Stimulated activated CD8-positive, alpha-beta memory T cell treated with anti-CD3 and anti-CD28 coated beads, Interleukin-2, amount 100 ng/mL, for 1 hour (primary cell): ENCODE measurements around the gene RNF217.
"Not testable (repeated sequence)": the region's sequence is repeated elsewhere in the genome, so short reads cannot be mapped to it uniquely, and the experiment has no call there.

ENCODE experiments used
- DNase-seq, 2 donors: peaks; one replicate each; pipeline ENCODE4 v3.0.0-alpha.2; 2020; ENCODE audit warnings: low read depth in 2 of 2

The RNF217 gene

DNA sequence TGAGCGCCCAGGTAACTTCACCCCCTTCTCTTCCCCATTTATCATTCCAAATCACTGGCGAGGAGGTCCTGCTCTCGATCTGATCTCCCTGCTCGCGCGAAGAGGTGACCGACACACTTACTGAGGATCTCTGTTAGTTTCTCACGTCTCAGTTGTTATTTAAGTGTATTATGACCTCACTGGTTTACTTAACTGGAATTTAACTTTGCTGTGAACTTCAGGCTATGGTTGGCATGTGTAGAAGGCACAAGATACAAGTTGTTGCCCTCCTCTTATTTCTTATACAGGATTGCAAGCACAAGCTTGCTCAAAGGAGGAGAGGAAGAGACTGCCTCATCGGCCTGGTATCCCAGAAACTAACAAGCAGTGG is 1.2 kb downstream of the RNF217 start:
- no peak for DNase-seq

DNA sequence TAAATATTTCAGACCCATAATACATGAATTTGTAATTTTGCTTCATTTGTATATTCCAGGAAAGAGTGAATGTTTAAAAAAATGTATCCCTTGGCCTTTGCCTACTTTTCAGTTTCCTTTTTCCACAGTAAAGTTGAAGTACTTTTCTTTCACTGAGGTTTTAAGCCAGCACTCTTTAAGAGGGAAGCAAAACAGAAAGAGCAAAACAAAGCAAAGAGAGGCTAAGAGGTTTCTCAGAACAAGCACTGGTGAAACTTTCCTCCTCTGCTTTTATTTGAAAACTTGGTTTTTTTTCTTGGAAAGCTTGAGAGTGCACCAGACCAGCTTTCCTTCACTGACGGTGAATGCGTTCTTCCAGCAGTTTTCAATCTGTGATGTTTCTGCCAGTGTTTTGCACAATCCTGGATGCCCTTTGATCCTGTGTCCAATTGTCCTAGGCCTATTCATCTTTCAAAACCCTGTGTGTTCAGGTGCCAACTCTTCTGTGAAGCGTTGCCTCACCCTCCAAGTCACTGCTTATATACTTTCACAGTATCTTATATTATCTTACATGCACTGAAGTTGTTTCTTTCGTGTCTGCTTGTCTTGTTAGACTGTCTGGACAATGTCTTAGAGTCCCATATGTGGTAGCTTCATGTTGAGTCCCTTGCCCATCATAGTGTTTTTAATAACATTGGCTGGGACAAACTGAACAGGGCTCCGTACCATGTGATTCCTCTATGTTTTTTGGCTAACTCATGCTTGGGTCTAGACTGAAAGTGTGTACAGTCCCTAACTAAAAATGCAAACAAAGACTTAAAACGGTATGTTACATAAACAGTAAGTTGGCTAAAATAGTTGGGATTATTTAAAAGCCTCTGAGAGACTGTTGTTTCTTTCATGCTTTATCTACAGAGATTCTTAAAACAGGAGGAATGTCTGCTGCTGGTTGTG is 1.9 kb downstream of the RNF217 start:
- DNase-seq = no peak

DNA sequence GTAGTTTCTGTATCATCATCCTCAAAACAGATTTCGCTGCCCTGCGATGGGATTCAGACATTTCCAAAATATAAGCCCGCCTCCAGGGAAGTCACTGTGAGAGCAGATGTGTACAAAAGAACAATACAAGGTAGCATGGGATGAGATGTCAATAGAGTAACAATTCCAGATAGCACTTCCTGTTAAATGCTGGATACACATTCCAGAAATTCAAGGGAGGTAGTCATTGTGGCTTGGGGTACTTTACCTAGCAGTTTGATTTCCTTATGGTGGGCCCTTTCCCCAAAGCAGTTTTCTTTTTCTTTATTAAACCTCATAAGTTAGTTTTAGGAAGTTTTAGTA is 2.5 kb downstream of the RNF217 start:
- no peak for DNase-seq

DNA sequence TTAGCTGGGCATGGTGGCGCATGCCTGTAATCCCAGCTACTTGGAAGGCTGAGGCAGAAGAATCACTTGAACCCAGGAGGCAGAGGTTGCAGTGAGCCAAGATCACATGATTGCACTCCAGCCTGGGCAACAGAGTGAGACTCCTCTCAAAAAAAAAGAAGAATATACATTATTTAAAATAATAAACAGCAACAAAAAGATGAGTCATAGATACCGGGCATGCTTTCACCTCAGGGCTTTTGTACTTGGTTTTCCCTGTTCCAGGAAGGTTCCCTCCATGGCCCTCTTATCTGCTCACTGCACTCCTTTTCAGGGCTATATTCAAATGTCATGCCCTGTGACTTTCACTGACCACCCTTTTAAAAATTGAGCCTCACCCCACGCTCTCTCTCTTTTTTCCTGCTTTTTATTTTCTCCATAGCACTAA is 3.2 kb downstream of the RNF217 start:
- not testable (repeated sequence) for DNase-seq

DNA sequence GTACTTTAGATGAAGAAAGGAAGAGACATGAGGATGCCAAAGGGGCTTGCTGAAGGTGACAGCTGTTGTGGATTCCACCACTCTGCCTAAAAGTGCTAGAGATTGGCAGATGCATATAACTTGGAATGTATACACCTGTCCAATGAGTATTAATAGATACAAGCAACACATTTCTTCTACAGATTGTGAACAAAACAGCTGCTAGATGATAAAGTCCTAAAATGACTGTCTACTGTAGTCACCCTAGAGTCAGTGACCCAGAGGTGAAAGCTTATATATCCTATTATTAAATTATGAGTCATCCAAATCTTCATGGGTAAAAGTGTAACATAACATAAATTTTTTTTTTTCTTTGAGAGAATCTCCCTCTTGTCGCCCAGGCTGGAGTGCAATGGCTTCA is 5.2 kb downstream of the RNF217 start:
- no peak for DNase-seq

DNA sequence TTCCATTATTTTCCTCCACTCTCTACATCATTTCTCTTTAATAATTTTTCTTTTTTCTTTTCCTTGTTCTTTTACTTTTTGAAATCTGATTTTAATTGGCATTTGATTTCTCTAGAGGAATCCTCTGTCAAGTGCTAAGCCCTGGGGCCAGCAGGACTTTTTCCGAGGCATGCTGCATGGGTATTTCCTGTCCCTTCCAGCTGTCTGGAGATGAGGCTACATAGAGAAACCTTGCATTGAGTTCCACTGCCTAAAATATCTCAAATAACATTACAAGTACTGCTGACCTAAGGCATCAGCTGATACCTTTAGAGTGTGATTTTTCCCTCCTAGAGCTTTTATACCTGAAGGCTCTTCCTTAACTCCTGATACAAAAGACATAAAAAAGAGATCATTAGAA is 6.2 kb downstream of the RNF217 start:
- no peak for DNase-seq

DNA sequence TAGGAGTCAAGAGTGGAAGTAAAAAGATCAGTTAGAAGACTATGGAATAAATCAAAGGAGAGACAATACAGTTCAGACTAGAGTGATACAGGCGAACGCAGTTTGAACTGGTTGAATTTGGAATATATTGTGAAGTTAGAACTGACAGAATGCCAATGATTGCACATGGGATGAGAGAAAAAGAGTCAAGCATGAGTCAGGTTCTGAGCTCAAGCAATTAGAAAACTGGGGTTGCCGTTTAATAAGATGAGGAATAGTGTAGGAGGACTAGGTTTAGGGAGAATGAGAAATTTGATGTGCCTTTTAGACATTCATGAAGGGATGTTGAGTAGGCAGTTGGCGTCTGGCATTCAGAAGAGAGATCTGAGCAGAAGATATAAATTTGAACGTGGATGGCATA is 8.0 kb downstream of the RNF217 start:
- DNase-seq = no peak

DNA sequence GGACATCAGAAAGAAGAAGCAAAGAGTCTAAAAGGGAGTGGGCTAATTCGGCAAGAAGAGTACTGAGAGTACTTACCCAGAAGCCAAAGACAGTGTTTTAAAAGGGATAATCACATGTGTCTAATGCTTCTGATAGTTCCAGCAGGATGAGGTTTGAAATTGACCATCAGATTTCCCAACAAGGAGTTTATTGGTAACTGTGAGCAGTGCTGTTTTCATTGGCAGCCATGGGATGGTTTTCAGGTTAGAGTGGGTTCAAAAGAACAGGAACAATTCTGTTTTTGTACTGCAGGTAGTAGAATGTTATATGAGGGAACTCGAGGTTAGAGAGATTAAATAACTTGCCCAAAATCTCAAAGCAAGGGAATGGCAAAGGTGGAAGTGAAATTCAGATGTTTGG is 8.5 kb downstream of the RNF217 start:
- DNase-seq = no peak

DNA sequence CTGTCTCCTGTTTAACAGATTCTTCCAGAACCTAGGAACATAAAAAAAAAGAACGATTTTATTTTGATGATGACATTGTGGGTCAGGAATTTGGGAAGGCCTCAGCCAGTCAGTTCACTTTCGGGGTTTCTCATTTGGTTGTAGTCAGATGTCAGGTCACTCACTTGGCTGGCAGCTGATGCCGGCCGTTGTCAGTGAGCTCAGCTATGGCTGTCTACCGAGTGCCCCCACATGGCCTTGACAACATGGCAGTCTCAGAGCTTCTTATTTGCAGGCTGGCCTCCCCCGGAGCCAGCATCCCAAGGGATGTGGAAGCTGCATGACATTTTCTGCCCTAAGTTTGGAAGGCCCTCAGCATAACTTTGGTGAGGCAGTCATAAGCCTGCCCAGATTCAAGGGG is 11.5 kb downstream of the RNF217 start:
- DNase-seq = no peak

DNA sequence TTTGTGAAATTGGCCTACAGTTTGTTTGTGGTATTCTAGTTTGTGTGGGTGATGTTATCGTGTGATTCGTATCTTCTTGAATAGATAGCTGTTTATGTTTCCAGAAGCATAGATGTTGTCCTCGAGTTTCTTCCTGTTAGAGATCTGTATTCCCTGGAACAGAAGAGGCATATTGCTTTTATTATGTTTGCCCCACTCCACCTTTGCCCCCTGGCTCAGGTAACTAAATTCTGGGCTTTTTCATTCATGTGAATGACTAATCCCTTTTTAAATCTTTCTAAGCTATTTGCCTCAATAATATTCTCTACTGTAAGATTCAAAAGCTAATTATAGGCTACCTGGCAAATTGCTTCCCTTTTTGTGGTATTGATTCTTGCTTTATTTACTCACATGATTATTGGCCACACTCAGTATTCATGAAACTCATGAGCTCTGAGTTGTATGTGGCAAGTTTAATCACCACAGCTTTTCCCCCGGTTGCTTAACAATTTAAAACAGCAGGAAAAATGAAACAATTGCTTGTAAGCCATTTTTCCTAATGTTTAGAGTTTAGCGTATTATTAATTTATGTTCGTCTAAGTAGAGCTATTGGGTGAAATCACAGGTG is 12.6 kb downstream of the RNF217 start:
- DNase-seq = no peak

DNA sequence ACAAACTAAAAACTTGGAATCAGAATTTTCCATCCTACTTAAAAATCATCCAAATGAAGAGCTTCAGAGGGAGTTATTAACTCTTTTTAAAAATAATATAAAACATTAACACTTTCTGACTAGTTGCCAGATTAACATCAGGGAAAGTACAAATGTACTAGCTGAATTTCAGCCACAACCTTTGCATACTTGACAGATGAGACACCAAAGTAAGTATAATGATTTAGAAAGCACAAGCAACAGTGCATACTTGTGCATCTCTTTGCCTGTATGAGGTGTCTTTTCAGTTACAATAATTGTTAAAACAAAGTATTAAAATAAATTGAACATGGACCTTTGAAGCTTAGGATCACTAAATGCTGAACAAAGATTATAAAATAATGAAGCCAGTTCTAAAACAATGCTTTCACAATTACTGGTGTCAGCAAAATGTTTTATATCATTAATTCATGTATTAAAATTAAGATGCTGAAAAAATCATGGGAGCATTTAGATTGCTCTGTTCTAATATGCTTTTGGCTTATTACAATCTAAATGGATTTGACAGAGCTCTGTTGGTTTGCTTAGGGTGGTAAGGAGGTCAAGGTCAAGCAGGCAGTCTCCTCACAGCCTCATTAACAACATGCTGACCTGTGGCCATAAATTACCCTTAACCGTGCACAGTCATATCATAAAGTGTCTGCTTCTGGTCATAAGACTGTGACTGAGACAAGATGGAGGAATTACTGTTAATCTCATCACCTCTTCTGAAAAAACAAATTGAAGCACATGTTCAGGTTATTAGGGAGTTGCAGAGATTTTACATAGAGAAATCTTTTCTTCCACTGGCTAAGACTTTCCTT is 15.1 kb downstream of the RNF217 start:
- no peak for DNase-seq

DNA sequence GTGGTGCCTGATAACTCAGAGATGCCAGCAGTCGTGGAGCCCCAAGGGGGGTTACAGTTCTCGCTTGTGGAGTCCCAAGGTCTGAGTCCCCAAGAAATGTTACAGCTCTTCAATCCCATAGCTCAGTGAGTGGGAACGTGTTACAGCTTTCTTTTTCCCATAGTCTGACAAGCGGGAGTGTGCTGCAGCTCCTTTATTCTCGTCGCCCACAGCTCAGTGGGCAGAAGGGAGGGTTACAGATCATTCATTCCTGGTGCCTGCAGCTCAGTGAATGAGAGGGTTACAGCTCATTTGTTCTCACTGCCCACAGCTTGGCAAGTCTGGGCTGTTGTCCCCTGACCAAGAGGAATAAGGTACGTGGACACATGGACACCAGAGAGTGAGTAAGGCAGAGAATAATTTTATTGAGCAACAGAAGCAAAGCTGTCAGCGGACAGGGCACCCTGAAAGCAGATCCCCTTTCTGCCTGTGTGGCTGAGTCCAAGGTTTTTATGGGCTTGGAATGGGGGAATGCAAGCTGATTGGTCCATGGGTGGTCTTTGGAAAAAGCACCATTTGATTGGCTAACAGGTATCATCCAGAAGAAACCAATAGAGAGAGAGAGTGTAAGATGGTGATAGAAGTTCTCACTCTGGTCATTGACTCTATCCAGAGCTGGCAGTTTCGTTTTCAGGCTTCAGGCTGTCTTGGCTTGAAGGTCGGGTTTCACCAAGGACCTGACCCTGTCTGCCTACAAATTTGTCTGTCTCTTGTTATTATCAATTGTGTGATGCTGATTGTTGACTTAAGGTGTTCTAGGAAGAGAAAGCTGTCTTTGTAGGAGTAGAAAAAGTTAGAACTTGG is 16.4 kb downstream of the RNF217 start:
- no peak for DNase-seq

DNA sequence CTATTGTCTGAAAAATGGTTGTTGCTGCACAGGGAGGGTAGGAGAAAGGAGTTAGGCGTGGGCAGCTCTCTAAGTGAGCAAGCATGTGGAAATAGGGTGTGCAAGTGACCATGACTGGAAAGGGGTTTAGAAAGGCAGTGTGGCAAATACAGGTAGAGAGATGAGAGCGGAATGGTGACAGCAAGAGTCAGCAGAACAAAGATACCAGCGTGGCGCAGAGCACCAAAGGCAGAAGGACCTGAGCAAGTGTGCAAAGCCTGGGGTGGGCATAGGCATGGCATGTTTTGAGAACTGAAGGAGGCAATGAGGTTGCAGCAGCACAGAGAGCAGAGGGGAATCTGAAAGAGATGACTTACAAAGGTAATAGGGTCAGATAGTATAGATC is 17.0 kb downstream of the RNF217 start:
- no peak for DNase-seq

DNA sequence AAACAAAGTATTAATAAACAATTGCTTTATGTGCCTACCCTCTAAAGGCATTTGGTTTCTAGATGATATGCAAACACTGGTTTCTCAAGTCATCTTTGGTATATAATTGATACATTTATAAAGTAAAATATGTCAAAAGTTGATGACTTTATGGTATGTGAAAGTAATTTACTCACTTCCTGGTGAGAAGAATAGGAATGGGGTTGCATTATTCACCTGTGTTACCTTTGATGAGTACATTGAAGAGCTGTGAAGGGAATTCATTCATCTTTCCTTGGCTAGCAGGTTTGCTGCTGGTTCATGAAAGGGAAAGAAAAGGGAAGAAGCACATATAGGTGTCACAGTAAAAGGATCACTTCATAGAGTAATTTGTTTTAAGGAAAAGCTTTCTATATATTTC is 20.4 kb downstream of the RNF217 start:
- no peak for DNase-seq

DNA sequence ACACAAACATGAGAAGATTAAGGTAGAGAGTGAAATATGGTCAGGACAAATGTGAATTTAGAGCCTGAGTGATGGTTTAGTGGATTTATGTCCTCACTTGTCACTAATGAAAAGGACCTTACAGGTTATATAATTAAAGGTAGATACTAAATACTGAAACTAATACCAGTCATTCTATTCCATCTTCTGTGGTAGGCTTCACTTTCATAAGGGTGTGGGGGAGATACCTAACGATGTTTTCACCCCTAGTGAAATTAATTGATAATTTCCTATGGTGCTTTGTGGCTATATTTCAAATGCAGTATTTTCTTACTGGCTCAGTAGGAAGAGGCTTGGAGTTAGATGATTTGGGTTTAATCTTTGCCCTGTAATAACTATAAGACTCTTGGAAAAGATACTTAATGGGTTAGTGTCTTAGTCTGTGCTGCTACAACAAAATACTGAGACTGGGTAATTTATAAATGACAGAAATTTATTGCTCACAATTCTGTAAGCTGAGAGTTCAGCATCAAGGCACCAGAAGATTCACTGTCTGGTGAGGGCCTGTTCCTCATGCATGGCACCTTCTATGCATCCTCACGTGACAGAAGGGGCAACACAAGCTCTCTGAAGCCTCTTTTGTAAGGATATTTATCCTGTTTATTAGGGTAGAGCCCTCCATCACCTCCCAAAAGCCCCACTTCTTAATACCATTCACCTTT is 21.3 kb downstream of the RNF217 start:
- DNase-seq = no peak

DNA sequence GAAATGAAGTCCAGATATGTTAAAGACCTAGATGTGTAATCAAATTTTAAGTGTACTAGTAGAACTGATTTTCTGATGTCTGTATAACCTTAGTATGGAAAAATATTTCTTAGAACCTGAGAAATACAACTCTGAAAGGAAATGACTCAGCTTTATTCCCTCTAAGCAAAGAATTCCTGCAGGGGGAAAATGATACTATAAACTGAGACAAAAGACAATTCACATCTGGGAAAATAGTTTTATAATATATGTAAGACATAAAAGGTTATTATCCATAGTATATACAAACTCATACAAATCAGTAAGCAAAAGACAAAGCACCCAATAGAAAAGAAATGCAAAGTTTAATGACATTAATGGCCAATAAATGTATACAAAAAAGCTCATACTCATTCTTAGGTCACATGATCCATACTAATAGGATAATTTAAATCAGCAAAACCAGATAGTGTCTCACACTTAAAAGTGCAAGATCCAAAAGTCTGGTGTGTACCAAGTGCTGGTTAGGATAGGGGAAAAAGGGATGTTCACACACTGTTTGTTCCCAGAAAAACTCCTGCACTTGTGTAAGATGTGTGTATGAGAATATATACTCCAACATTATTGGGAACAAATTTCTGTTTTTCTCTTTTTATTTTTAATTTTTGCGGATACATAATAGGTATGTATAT is 22.6 kb downstream of the RNF217 start:
- no peak for DNase-seq

DNA sequence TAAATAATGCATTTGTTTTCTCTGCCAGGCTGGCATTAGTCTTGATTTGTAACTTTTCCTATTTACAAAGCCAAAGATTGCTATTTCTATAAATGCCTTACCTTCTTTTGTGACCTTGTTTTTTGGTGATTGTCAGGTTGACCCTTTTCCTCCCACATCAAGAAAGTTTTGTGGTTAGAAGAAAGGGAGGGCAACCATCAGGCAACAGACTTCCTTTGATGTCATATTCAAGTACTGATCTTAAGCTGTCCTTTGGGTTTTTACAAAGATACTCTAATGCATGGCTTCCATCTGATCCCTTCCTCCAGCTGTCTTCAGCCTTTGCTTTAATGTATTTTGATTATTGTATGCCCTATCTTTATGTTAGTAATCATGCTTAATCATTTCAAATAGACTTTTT is 23.9 kb downstream of the RNF217 start:
- DNase-seq = no peak

DNA sequence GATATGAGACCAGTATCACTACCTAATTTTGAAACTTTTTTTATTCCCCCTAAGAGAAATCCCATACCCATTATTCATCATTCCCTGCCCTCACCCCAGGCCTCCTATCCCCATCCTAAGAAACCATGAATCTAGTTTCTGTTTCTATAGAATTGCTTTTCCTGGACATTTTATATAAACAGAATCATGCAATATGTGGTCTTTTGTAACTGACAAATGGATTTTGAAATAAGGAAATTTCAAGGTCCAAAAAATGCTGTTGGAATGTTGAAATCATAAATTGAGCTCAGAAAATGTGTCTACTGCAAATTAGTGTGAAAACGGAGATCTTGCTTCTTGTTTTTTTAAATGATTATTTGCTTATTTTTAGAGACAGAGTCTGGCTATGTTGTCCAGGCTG is 25.1 kb downstream of the RNF217 start:
- DNase-seq = no peak

DNA sequence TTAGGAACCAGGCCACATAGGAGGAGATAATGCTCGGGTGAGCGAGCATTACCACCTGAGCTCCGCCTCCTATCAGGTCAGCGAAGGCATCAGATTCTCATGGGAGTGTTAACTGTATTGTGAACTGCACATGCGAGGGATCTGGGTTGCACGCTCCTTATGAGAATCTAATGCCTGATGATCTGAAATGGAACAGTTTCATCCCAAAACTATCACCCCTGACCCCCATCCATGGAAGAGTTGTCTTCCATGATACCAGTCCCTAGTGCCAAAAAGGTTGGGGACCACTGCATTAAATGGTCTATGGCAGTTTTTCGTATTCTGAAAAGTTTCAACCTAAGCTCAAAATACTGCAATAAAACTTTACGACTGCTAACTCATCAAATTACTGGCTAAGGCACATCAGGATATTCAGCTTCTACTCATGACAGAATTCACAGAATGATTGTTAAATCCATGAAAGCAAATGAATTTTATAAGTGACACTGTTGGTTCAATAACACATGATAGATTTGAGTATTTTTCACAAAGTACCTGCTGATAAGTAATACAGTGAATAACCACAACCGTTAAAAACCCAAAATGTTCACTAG is 25.9 kb downstream of the RNF217 start:
- no peak for DNase-seq
